ENCODE data around the gene TEAD1.

Gene TEAD1

GRCh38 chr11:12707500-12707880 lies 33.3 kb downstream of the TEAD1 start:
- no peak for DNase-seq (ENCODE audit: low read depth in 2 of 2)

DNA sequence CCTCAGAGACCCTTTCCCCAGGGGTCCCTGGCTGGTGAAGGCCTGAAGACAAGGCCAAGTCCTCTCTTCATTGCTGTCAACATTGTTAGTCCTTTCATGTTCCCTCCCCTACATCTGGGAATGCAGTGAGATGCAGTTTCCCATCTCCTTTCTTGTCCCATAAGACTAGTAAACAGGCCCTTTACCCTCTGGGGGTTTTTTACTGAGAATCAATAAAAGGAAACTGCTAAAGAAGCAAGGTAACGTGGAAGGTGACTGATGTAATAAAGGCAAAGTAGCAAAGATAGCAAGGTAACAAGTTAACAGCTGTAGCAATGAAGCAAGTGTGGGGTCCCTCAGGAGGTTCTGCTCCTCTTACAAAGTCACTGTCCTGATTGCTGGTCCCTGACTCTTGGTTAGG lies 37.3 kb downstream of the TEAD1 start:
- DNase-seq (ENCODE audit: low read depth in 2 of 2): no peak

- no peak for DNase-seq (ENCODE audit: low read depth in 2 of 2)
These were observed 37.9 kb downstream of the TEAD1 start for GRCh38 chr11:12712132-12712531.

DNA sequence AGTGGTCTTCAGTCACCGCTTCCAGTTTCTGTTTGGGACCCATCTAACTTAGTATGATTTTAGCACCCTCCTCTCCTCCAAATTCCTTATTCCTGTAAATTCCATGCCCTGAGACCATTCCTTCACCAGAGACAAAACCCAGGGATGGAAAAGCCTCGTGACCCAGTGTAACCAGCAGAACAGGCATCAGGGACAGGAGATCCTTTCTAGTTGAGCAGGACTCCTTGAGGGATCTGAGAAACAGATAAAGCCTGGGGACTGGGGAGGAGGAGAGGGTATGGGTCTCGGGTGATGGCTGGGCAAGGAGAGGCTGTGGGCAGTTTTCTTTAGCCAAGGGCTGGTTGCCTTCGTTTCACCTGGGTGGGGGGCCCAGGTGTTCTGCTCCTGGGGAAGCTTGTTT lies 40.9 kb downstream of the TEAD1 start:
- DNase-seq (ENCODE audit: low read depth in 2 of 2): no peak

- no peak for DNase-seq (ENCODE audit: low read depth in 2 of 2)
These were observed 41.7 kb downstream of the TEAD1 start for GRCh38 chr11:12715941-12716340.

DNA sequence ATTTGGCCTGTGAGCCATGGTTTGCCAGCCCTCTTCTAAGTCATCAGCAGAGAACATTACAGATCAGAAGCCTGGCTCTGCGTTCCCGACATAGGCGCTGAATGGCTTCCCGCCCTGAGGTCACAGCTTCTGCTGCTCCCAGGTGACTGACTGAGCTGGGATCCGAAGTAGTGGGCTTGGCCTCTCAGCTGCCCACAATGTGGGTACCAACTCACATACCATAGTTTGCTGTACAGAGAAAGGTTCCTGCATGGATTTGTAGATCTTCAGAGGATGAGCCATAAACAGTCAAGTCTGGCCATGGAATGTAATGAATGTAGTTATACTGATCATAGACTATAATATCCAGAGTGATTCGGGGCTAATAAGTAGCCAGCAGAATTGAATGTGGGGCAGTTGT lies 42.6 kb downstream of the TEAD1 start:
- no peak for DNase-seq (ENCODE audit: low read depth in 2 of 2)

- peak; percentile 15 to 23 for DNase-seq (ENCODE audit: low read depth in 2 of 2)
These were observed 43.6 kb downstream of the TEAD1 start for GRCh38 chr11:12717851-12718291.

- DNase-seq (ENCODE audit: low read depth in 2 of 2): no peak
These were observed 45.0 kb downstream of the TEAD1 start for GRCh38 chr11:12719221-12719620.

DNA sequence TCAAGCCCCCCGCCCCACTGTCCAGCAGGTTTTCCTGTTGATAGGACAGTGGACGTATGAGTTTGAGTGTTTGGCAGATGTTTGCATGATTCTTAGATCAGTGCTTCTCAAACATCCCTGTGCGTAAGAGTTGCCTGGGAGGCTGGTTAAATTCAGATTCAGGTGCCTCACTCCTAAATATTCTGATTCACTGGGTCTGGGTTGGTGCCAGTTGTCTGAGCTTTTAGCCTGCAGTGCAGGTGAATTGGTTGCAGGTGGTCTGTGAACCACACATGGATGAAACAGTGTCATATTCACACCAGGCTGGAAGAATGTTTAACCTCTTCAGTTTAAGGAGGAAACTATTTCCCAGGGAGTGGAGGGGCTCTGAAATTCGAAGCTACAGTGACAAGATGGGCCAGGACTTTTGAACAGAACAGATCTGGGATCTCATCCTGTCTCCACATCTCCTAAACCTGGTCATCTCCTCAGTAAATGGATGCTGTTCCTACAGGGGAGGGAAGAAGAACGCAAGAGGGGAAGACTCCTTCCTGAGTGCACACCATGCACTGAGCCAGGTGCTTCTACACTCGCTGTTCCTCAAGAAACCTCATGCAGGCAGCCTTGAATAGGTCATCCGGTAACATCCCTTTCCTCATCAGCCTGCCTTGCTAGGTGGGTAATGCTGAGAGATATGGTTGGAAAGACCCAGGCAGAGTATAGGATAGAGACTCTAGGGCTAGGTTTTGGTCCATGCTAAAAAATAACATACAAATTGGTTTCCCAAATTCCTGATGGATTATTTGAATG lies 47.8 kb downstream of the TEAD1 start:
- DNase-seq (ENCODE audit: low read depth in 2 of 2): no peak

DNA sequence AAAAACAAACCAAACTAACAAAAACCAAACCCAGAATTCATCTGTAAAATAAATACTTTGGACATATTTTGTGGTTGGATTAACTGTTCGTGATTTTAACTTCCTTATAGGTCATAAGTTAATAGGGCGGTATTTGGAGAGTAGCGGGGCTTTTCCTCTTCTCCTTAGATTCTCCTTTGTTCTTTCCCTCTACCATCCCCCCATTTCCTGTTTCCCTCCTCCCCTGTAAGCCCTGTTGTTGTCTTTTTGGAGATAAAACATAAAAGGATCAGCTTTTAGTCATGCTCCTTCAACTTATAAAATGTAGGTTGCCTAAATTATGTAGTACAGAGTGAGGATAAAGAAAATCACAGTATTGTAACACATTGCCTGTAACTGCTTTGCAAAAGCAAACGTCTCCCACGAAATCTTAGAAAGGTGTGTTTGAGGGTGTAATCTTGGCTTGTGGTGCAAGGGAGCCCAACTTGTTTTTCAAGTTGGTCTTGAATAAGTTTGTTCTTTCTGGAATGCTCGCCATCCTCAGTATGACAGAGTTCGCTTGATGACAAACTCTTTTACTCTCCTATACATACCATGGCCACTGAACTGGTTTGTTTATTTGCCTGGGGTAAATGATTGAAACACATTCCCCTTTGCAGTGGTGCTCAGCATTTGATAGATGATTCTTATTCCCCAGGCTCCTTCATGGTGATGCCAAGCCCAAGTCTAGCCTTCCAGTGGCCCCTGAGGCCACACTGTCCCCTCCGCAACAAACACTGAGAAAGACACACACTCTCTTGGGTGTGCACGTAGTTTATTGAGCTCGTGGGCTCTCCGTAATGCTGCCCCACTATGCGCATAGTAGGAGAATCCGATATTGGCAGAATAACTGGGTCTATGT lies 49.4 kb downstream of the TEAD1 start:
- no peak for DNase-seq (ENCODE audit: low read depth in 2 of 2)

GRCh38 chr11:12724301-12725054 lies 50.3 kb downstream of the TEAD1 start:
- no peak for DNase-seq (ENCODE audit: low read depth in 2 of 2)

GRCh38 chr11:12725055-12725862 lies 51.0 kb downstream of the TEAD1 start:
- DNase-seq (ENCODE audit: low read depth in 2 of 2): no peak

DNA sequence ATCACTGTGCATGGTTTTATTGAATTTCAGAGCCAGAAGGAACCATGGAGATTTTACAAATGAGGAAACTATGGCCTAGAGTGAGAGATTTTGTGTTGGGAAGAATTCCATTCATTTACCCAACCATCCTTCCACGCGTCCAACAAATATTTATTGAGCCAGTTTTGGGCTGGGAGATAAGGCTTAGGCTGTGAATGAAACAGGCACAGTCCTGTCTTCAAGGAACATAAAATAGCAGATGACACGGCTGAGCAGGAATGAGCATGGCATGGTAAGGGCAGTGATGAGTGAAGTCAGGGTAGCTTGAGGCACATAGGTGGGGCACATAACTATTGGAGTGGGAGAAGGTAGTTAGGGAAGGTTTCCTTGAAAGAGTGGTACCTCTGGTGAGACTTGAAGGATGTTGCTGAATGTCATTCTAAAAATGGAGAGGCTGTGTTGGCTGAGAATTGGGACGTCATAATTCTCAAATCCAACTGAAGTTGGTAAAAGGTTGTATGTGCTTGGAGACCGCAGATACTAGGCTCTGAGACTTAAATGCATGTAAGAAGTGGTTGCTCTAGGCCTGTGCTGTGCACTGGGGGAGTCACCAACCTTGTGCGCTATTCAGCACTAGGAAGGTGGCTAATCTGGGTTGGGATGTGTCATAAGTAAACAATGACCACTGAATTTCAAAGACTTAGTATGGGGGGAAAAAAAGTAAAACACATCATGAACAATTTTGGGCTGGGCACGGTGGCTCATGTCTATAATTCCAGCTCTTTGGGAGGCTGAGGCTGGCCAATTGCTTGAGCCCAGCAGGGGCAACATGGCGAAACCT lies 51.9 kb downstream of the TEAD1 start:
- DNase-seq (ENCODE audit: low read depth in 2 of 2): no peak

DNA sequence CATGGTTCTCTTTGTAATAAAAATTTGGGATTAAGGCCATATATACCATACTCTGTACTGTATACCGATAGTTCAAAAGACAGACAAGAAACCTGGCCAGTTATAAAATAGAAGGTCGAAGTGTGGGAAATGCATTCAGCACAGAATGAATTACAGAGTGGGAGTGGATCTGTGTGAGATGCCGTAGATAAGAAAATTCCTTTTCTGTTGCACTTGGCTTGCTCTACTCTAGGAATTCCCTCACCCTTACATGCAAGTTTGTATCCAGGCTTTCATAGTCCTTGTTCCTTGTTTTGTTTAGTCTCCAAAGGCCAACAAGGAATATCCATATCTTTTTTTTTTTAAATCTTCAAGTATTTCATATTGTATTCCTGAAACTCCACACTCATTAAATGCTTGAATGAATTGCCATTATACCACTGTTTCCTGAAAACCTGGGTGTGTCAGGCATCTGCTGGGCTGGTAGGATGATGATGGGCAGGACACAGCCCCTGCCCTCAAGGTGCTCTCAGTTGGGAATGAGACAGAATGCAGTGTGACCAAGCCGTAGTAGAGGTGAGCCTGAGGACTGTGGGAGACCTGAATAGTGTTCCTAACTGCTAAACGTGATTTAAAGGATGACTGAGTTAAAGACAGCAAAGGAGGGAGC lies 53.5 kb downstream of the TEAD1 start:
- no peak for DNase-seq (ENCODE audit: low read depth in 2 of 2)

GRCh38 chr11:12728417-12728816 lies 54.2 kb downstream of the TEAD1 start:
- DNase-seq (ENCODE audit: low read depth in 2 of 2): no peak

GRCh38 chr11:12729941-12730340 lies 55.7 kb downstream of the TEAD1 start:
- no peak for DNase-seq (ENCODE audit: low read depth in 2 of 2)

GRCh38 chr11:12731841-12732336 lies 57.7 kb downstream of the TEAD1 start:
- no peak for DNase-seq (ENCODE audit: low read depth in 2 of 2)

DNA sequence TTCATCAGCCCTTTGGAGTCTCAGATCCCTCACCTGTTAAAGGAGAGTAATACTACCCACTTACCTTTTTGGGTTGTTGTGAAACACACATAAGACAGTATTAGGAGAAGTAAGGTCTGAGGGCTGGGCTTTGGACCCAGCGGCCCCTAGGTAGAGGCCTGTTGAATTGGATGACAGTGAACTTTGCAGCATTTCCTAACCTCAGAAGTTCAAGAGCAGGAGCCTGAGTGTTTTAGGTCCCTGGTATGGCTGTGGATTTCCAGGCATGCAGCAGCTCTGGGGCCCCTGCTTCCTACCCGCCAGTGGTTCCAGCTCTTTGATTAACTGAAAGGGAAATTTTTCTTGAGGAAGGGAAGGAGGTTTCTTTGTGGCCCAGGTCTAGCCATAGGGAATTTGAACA lies 58.9 kb downstream of the TEAD1 start:
- no peak for DNase-seq (ENCODE audit: low read depth in 2 of 2)

DNA sequence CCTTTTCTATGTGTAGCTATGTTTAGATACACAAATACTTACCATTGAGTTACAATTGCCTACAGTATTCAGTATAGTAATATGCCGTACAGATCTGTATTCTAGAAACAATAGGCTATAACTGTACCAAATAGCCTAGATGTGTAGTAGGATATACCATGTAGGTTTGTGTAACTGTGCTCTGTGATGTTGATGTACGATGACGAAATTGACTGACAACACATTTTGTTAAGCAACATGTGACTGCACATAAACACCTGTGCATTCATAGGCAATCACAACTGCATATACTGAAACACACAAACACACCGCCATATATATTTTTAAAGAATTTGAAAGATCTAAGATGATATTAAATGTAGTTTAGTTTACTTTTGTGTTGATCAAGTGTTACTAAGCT lies 60.4 kb downstream of the TEAD1 start:
- DNase-seq (ENCODE audit: low read depth in 2 of 2): no peak

- DNase-seq (ENCODE audit: low read depth in 2 of 2): no peak
These were observed 61.0 kb downstream of the TEAD1 start for GRCh38 chr11:12735262-12735661.
